ENCODE results near the gene FAM13A. TPM values are rescaled to one million over a fixed set of nuclear protein-coding genes. Genes with fewer than 3 reads are reported as not detected.

Gene FAM13A
- total RNA-seq, 1 donor from 2014 or later, result 40.3 TPM

- peaks cover 2% of the 10 kb centered on the region for H3K27me3 Mint-ChIP-seq (ENCODE audit: insufficient read depth, low read depth)
- DNase-seq (ENCODE audit: low spot score), result peak; percentile 4
- H3F3A ChIP-seq (ENCODE audit: low read depth), result peaks cover 11% of the 10 kb centered on the region
- no peaks in the 10 kb centered on the region for H3K9me3 ChIP-seq (ENCODE audit: low read depth)
- H3K4me1 Mint-ChIP-seq, result peaks cover 30% of the 10 kb centered on the region
- H3K4me1 ChIP-seq, result peaks cover 23% of the 10 kb centered on the region
- no peak for TF ChIP-seq EZH2 (IDR thresholded peaks at IDR 0.05)
- no peak for TF ChIP-seq EZH2phosphoT487 (IDR thresholded peaks at IDR 0.05)
- peak overlapping the region; percentile 91 for H3K4me2 ChIP-seq
- peaks cover 10% of the 10 kb centered on the region for H3K9me3 Mint-ChIP-seq
- peak overlapping the region; percentile 47 for H3K9ac ChIP-seq
- H3K36me3 ChIP-seq, result no peaks in the 10 kb centered on the region
- peak overlapping the region; percentile 79 for H3K4me3 ChIP-seq
- no peaks in the 10 kb centered on the region for H3K27me3 ChIP-seq
- H3K36me3 Mint-ChIP-seq, result peaks cover 8% of the 10 kb centered on the region
- H4K20me1 ChIP-seq (ENCODE audit: low read depth), result peaks cover 7% of the 10 kb centered on the region
- peaks cover 64% of the 10 kb centered on the region for H3K79me2 ChIP-seq (ENCODE audit: low read depth)
- H3K4me3 Mint-ChIP-seq, result peak overlapping the region; percentile 89
- no peak overlapping the region for H2AFZ ChIP-seq (replicated peaks)
- no peak overlapping the region for H3K27ac Mint-ChIP-seq
- H3K27ac ChIP-seq, result no peak overlapping the region
These were observed 1.6 kb downstream of the FAM13A start for GRCh38 chr4:89055157-89056080.

GRCh38 chr4:89054627-89055026 is 2.4 kb downstream of the FAM13A start:
- H3K27ac Mint-ChIP-seq, result no peak overlapping the region
- no peak for DNase-seq (ENCODE audit: low spot score)

GRCh38 chr4:89049853-89050252 is 7.1 kb downstream of the FAM13A start:
- H3K36me3 ChIP-seq, result no peaks in the 10 kb centered on the region
- H3K27me3 ChIP-seq, result no peaks in the 10 kb centered on the region
- no peak overlapping the region for H3K27ac Mint-ChIP-seq

More at GRCh38 chr4:89054627-89055026, 2.4 kb downstream of the FAM13A start:
- H3K4me2 ChIP-seq, result peak overlapping the region; percentile 91
- Mint-ChIP-seq H3K36me3 (peaks cover 8% of the 10 kb centered on the region), H3K27me3 (ENCODE audit: insufficient read depth, low read depth) (peaks cover 2% of the 10 kb centered on the region), H3K4me3 (peak overlapping the region; percentile 20), H3K9me3 (peaks cover 9% of the 10 kb centered on the region), H3K4me1 (peaks cover 30% of the 10 kb centered on the region)
- no peak for TF ChIP-seq EZH2phosphoT487 (IDR thresholded peaks at IDR 0.05)
- no peak for TF ChIP-seq CTCF (IDR thresholded peaks at IDR 0.05)
- TF ChIP-seq EZH2 (IDR thresholded peaks at IDR 0.05), result no peak
- H3K4me3 ChIP-seq, result peak overlapping the region; percentile 79
- H3K9ac ChIP-seq, result peak overlapping the region; percentile 3
- H3K79me2 ChIP-seq (ENCODE audit: low read depth), result peaks cover 72% of the 10 kb centered on the region
- H2AFZ ChIP-seq (replicated peaks), result no peak overlapping the region
- H3K4me1 ChIP-seq, result peaks cover 23% of the 10 kb centered on the region
- H3K36me3 ChIP-seq, result no peaks in the 10 kb centered on the region
- no peaks in the 10 kb centered on the region for H3K9me3 ChIP-seq (ENCODE audit: low read depth)
- no peak overlapping the region for H3K27ac ChIP-seq
- H3K27me3 ChIP-seq, result no peaks in the 10 kb centered on the region
- peaks cover 11% of the 10 kb centered on the region for H3F3A ChIP-seq (ENCODE audit: low read depth)
- peaks cover 7% of the 10 kb centered on the region for H4K20me1 ChIP-seq (ENCODE audit: low read depth)

More at GRCh38 chr4:89049853-89050252, 7.1 kb downstream of the FAM13A start:
- no peak overlapping the region for H3K9ac ChIP-seq
- peaks cover 16% of the 10 kb centered on the region for H3K9me3 Mint-ChIP-seq
- H3K27ac ChIP-seq, result no peak overlapping the region
- peaks cover 16% of the 10 kb centered on the region for H3K36me3 Mint-ChIP-seq
- DNase-seq (ENCODE audit: low spot score), result no peak
- H3K4me3 ChIP-seq, result no peak overlapping the region
- no peak for TF ChIP-seq EZH2 (IDR thresholded peaks at IDR 0.05)
- TF ChIP-seq EZH2phosphoT487 (IDR thresholded peaks at IDR 0.05), result no peak
- TF ChIP-seq CTCF (IDR thresholded peaks at IDR 0.05), result no peak
- no peaks in the 10 kb centered on the region for H3K9me3 ChIP-seq (ENCODE audit: low read depth)
- H4K20me1 ChIP-seq (ENCODE audit: low read depth), result peaks cover 4% of the 10 kb centered on the region
- H3K4me1 Mint-ChIP-seq, result peaks cover 14% of the 10 kb centered on the region
- peaks cover 98% of the 10 kb centered on the region for H3K79me2 ChIP-seq (ENCODE audit: low read depth)
- H3K4me3 Mint-ChIP-seq, result no peak overlapping the region
- no peak overlapping the region for H3K4me2 ChIP-seq
- H3K27me3 Mint-ChIP-seq (ENCODE audit: insufficient read depth, low read depth), result no peaks in the 10 kb centered on the region
- no peak overlapping the region for H2AFZ ChIP-seq (replicated peaks)
- H3F3A ChIP-seq (ENCODE audit: low read depth), result no peaks in the 10 kb centered on the region
- peaks cover 11% of the 10 kb centered on the region for H3K4me1 ChIP-seq

Measured in neural progenitor cell (in vitro differentiated cells).